ENCODE measurements around the gene STK36.
"Not testable (repeated sequence)": the region's sequence is repeated elsewhere in the genome, so short reads cannot be mapped to it uniquely, and the experiment has no call there.

The STK36 gene

DNA sequence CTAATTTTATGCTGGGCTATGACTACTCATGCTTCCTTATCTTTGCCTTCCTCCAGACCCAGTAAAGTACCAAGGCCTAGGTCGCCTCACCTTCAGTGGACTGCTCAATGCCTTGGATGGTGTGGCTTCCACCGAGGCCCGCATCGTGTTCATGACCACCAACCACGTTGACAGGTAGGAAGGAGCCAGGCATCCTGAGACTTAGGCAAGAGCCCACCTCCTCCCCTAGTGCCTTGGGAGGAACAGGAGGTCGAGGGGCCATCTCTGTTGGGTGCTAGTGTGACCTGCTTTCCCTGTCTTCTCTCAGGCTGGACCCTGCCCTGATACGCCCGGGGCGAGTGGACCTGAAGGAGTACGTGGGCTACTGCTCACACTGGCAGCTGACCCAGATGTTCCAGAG lies 9.1 kb upstream of the STK36 start:
- DNase-seq (ENCODE audit: low read depth in 1 of 2, low spot score in 1 of 2), result no peak

DNA sequence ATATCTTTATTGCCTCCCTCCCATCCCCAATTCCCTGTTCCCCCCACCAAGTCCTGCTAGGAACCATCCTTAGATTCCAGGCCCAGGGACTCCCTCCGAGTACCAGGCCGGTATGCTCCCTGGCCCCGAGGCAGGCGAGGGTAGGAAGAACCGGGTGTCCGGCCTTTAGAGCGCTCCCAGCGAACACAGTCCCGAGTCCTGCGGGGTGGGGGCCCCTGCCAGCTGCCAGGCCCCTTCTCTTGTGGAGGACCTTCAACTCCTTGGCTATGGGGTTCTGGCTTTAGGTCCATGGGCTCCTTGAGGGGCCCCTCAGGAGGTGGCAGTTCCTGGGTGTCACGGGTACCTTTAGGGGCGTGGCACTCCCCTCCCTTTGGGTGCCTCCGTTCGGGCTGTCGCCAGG lies 8.0 kb upstream of the STK36 start:
- no peak for DNase-seq (ENCODE audit: low read depth in 1 of 2, low spot score in 1 of 2)

DNA sequence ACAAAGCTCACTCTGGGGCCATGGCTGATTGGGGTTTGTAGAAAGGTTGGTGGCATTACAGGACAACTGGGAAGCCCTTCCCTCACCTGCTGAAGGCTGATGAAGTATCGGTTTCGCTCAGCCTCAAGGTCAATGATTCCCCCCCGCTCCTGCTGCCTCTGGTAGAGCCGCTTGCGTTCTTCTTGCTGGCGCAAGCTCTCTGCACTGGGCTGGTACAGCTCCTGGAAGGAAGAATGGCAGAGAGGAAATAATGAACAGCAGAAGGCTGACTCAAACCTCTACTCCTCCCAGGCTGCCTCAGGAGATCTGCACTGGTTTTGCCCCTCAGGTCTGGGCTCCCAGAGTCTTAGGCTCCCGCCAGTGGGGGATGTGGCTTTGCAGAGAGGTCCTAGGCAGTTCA lies 7.2 kb upstream of the STK36 start:
- DNase-seq (ENCODE audit: low read depth in 1 of 2, low spot score in 1 of 2), result no peak

DNA sequence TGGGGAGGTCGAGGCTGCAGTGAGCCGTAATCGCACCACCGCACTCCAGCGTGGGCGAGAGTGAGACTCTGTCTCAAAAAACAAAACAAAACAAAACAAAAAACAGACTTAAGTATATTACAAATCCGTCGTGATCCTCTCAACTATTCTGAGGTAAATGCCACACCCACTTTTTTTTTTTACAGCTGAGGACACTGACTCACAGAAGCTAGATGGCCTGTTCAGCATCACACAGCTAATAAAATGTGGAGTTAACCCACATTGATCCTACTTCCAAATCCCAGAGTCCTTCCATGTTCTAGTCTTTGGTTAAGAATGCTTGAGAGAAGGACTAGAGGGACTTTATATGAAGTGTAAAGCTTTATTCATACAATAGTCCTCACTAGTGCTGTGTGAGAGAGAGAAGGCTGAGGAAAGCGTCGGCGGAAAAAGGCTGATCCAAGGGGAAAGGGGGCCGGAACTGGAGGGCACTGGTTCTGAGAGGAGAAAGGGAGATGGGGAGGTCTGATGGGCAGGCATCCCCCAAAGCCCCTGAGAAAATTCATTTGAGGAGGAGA lies 711 bp upstream of the STK36 start:
- DNase-seq (ENCODE audit: low read depth in 1 of 2, low spot score in 1 of 2), result no peak

DNA sequence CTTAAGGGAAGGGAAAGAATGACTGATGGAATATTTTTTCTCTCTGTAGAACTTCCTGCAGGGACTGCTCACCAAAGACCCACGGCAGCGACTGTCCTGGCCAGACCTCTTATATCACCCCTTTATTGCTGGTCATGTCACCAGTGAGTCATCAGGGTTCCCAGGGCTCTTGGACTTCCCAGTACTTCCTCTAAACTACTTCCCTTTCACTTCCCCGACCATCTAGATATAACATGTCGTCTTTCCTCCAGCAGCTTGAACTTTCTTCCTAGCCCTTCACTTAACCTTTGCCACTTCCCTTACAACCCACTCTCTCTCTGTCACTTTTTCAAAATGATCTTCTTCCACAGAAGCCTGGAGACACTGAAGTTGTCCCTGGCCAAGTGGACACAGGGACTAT lies 7.2 kb downstream of the STK36 start:
- no peak for DNase-seq (ENCODE audit: low read depth in 1 of 2, low spot score in 1 of 2)

DNA sequence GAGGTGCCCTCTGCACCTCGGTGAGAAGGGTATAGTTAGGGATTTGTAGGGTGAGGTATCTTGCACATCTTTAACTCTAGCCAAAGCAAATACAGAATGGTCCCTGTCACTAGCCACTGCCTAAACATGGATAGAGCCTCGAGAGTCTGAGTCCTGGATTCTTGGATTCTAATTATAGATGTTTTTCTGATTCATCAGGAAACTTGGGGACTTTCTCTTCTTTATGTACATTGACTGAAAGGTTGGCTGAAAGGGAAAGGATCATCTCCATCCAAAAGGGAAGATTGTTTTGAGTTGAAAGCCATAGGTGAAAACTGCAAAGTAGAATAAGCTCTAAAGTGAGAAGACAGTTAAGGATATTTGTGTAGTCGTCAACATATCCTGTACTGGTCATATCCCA lies 8.2 kb downstream of the STK36 start:
- DNase-seq (ENCODE audit: low read depth in 1 of 2, low spot score in 1 of 2), result no peak

DNA sequence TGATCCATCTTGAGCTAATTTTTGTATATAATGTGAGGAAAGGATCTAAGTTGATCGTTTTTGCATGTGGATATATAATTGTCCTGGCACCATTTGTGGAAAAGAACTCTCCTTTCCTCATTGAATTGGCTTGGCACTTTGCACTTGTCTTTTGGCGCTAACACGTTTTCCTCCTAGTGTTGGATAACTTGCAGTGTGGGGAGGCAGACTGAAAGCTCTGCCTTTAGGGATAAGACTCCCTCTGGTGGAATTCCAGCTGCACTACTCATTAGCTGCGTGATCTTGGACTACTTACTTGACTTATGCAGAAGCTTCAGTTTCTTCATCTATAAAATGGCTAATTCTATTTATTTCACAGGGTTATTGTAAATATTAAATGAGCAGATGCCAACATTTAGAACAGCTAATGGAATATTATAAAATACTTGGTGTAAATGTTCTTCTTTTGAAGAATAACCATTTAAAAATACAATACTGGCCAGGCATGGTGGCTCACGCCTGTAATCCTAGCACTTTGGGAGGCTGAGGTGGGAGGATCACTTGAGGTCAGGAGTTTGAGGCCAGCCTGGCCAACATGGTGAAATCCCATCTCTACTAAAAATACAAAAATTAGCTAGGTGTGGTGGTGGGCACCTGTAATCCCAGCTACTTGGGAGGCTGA lies 15.6 kb downstream of the STK36 start:
- DNase-seq (ENCODE audit: low read depth in 1 of 2, low spot score in 1 of 2), result not testable (repeated sequence)

DNA sequence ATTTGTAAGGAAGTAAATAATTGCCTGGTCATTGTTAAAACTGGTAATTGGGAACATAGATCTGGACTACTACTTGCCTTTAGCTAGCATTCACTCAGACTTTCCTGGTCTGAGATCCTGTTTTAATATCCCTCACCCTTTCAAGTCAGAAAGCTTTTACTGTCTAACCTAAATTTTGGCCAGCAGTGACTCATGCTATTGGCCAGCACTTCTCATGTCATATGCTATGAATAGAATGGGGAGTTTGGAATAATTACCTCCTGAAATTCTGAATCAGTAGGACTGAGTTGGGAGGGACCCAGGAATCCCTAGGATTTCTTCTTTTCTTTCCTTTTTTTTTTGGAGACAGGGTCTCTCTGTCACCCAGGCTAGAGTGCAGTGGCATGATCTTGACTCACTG lies 19.3 kb downstream of the STK36 start:
- DNase-seq (ENCODE audit: low read depth in 1 of 2, low spot score in 1 of 2), result no peak

DNA sequence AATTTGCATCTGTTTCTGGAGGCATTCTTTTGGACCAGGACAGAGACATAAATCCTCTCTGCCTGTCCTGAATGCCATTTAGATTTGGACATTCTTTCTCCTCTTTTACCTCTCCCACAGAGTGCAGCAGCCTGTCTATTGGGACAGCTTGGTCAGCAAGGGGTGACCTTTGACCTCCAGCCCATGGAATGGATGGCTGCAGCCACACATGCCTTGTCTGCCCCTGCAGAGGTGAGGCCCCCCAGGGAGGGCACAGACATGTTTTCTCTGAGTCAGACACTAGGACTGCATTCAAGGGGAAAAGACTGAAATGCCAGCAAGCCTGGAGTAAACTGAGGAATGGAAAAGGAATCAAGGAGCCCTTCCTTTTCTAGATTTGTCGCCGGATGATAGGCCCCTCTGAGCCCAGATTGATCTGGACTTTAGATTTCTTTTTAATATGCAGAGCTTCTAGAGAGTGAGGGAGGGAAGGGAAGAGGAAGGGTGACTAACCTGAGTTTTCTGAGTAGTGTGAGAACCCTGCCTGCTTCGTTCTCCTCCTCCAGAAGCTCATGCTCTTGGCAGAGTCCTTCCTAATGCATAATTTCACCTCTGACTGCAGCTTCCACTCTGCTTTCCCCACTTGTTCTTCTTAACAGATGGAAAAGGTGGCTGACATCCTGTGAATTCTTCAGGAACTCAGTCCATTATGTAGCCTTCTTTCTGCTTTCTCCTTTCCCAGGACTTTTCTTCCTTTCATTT lies 22.7 kb downstream of the STK36 start:
- DNase-seq (ENCODE audit: low read depth in 1 of 2, low spot score in 1 of 2), result no peak

DNA sequence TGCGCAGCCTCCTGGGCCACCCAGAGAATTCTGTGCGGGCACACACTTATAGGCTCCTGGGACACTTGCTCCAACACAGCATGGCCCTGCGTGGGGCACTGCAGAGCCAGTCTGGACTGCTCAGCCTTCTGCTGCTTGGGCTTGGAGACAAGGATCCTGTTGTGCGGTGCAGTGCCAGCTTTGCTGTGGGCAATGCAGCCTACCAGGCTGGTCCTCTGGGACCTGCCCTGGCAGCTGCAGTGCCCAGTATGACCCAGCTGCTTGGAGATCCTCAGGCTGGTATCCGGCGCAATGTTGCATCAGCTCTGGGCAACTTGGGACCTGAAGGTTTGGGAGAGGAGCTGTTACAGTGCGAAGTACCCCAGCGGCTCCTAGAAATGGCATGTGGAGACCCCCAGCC lies 27.0 kb downstream of the STK36 start:
- no peak for DNase-seq (ENCODE audit: low read depth in 1 of 2, low spot score in 1 of 2)

DNA sequence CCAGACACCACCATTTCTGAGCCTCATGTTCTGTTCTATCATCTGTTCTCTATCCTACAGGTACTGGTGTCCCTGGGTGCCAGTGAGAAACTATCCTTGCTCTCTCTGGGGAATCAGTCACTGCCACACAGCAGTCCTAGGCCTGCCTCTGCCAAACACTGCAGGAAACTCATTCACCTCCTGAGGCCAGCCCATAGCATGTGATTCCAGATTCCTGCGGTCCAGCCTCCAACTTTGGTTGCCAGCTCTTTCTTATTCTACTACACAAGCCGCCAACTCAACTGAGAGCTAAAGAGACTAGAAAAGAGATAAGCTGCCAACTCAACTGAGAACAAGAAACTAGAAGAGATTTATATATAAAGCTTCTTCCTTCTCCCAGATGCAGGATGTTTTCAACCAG lies 29.9 kb downstream of the STK36 start:
- no peak for DNase-seq (ENCODE audit: low read depth in 1 of 2, low spot score in 1 of 2)

DNA sequence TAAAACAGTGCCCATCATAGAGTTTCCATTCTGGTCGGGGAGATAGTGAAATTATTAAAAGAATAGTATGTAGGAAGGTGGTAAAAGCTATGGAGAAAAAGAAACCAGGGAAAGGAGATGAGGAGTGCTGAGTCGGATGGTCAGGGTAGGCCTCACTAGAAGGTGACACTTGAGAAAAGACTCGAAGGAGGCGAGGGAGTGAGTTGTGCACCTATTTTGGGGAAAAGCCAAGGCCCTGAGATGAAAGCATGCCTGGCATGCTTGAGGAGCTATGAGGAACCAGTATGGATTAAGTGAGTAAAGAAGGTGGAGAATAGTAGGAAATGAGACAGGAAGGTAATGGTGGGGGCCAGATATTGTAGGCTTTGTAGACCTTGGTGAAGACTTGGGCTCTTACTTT lies 31.5 kb downstream of the STK36 start:
- DNase-seq (ENCODE audit: low read depth in 1 of 2, low spot score in 1 of 2), result no peak

DNA sequence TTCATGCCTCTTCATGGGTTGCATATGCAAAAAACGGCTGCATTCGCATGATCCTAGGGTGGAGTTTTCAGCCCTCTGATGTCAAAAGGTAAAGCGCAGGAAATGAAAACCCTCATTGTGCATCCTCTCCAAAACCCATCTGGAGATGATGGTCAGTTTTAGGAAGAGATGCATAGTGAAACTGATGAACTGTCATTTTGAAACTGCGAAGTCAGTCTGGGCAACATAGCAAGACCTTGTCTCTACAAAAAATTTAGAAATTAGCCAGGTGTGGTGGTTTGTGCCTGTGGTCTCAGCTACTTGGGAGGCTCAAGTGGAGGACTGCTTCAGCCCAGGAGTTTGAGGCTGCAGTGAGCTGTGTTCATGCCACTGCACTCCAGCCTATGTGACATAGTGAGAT lies 36.2 kb downstream of the STK36 start:
- no peak for DNase-seq (ENCODE audit: low read depth in 1 of 2, low spot score in 1 of 2)

DNA sequence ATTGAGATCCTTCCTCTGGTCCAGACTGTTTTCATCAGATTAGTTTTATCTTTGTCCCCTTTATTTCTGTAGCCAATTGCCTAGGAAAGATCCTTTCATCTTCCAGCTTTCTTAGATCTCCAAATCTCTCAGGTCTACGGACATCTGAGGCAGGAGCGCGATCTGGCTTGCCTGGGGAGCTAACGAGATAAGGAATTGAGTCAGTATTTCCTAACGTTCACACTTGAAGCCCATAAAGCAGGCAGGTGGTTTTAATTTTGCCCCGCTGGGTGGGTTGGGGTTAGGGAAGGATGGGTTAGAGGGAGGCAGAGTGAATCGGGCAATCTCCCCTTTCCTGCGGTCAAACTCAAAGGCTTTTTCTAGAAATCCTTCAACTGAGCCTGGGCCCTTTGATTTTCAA lies 38.0 kb downstream of the STK36 start:
- no peak for DNase-seq (ENCODE audit: low read depth in 1 of 2, low spot score in 1 of 2)

DNA sequence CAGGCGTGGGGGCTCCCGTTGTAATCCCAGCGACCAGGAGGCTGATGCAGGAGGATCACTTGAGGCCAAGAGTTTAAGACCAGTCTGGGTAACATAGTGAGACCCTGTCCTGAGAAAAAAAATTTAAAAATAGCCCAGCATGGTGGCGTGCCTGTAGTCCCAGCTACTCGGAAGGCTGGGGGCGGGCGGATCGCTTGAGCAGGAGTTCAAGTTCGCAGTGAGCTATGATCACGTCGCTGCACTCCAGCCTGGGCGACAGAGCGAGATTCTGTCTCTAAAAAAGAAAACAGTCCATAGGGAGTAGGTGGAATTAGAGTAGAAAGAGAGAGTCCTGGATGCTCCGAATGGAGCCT lies 38.4 kb downstream of the STK36 start:
- no peak for DNase-seq (ENCODE audit: low read depth in 1 of 2, low spot score in 1 of 2)

DNA sequence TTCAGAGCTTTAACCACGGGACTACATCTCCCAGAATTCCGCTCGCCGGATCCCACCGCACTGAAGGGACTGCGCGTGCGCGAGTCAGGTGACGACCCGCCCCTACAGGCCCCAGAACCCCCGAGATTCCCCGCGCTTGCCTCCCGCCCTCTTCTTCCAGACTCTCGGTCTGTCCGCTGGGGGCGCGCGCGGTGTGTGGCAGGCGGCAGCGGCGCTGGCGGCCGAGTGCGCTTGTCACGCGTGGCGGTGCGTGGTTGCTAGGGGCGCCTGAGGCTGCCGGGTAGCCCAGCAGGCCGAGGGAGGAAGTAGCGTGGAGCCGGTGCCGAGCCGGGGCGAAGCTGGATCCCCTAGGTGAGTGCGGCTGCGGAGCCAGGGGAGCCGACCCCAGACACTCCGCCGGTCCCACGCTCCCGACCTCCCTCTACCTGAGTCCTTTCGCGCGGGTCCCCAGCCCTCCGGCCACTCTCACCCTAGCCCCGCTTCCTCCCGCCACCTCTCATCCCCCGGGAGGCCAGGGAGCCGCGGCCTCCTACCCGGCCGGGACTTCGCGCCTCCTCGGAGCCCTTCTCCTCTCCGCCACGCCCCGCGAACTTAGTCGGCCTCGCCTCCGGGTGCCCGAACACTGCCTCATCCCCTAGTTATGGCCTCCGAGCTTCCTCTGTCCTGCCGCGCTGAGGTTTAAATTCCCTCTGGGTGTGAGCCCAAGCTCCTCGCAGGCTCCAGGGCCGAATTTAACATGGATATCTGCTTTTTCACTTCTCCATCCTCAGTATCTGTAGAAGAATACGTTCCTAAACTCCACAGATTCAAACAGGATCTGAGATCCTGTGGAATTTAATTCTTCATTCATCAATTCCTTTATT lies 39.0 kb downstream of the STK36 start, which contains the start of gene TTLL4:
Gene TTLL4 (plus strand): TSS at position 149 of the 863 bp plus-strand sequence. CDS start 26,842 bp downstream, outside the sequence.
- DNase-seq (ENCODE audit: low read depth in 1 of 2, low spot score in 1 of 2), result peak; percentile 96 to 98

DNA sequence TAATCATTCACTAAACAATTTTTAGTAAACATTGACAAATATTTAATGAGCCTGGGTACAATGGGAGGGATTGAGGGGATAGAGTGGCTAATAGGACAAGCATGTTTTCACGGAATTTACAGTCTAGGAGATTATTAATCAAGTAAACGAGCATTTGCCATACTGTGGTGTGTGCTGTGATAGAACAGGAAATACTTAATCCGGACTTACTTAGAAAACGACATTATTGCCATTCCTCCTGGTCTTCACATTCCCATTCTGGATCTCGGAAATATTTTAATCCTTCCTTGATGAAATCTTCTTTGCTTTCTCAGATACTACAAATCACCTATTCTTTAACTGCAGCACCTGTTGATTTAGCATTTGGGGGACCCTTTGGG lies 39.7 kb downstream of the STK36 start:
- DNase-seq (ENCODE audit: low read depth in 1 of 2, low spot score in 1 of 2), result no peak

DNA sequence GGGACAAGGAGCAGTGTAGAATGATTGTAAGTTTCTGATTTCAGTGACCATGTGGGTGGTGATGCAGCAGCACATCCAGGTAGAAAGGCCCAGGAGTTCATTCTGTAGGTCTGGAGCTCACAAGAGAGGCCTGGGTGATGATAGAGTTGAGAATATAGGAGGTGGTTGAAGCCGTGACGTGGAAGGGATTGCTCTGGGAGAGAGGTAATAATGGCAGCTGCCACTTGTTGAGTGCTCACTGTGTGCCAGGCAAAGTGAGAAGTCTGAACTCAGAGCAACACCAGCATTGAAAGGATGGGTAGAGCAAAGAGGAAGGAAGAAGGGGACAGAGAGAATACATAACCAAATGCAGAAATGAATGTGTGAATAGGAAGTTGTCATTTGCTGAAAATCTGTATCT lies 42.0 kb downstream of the STK36 start:
- no peak for DNase-seq (ENCODE audit: low read depth in 1 of 2, low spot score in 1 of 2)

DNA sequence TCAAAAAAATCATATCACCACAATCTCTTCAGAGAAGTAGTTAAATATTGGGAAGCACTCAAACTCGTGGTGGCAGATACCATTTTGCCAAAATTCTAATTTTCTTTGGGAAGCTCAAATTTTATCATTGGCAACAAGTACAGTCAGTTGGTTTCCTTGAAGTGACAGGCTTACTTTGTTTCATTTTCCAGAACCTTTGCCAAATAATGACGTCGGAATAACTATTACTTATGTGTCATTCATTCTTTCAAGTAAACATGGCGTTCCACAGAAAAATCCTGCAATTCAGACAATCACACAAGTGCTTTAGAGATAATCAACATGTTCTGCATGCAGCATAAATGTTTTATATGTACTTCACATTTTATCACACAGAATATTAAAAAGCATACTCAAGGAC lies 44.2 kb downstream of the STK36 start:
- no peak for DNase-seq (ENCODE audit: low read depth in 1 of 2, low spot score in 1 of 2)

DNA sequence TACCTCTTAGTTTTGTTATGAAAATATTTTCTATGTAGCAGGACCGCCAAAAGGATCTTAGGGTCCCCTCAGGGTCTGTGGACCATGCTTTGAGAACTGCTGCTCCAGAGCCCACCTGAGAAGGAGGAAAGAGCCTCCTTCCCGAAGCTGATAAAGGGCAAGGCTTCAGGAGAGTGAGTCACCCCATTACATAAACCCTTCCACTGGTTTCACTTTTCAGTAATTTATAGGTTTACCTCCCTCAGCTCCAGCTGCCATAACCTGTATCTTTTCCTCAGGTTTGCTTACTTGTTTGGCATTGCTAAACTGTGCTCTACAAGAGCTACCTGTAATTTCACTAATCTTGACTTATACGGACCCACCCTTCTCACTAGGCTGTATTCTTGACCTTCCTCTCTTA lies 45.4 kb downstream of the STK36 start:
- no peak for DNase-seq (ENCODE audit: low read depth in 1 of 2, low spot score in 1 of 2)

DNA sequence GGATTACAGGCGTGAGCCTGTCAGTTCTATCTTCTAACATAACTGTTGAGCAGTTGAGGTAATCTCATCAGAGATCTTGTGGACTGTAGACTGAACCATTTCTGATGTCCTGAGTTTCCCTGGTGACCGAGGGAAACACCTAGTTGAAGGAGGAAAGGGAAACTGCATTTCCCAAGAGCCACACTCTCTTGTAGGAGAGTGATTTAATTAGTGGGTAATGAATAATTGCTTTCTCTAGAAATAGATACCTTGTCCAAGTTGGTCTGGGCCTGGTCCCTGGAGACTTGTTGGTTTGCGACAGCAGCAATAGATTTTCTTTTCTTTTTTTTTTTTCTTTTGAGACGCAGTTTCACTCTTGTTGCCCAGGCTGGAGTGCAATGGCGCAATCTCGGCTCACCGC lies 46.2 kb downstream of the STK36 start:
- no peak for DNase-seq (ENCODE audit: low read depth in 1 of 2, low spot score in 1 of 2)

DNA sequence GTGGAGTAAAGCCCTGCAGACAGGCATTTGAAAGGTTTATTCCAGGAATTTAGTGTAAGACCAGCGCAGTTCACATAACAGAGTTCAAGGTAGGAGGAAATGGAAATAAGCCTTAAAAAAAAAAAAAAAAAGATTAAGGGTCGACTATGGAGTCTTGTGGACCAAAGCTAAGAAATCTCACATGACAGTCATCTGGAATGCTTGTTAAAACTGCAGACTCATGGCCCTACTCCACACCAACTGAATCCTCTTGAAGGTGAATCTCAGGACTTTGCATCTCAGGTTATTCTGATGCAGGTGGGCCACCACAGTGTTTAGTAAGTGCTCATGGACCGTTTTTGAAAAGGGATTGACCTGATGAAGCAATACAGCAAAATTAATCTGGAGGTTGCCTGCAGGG lies 47.6 kb downstream of the STK36 start:
- DNase-seq (ENCODE audit: low read depth in 1 of 2, low spot score in 1 of 2), result no peak

Measured in stimulated activated CD4-positive, alpha-beta T cell treated with anti-CD3 and anti-CD28 coated beads, Interleukin-15, amount 100 ng/mL, for 1 hour (primary cell).